Small intestine (tissue), 4 donors: Measurements from ENCODE around the gene SMU1. TPM values are rescaled to one million over a fixed set of nuclear protein-coding genes. Genes with fewer than 3 reads are reported as not detected.

Experiments used
- polyA plus RNA-seq, 4 donors: library from polyadenylated mRNA; stranded (reverse) in 3 of 4; unstranded in 1 of 4; fragments of 200-250 nt in 3 of 4; fragments of 120-200 nt in 1 of 4; gene quantifications; one replicate each; pipeline versions ENCODE4 v1.2.1 to v1.2.3, GENCODE V29; 2013
- donor health status: healthy with polysubstance abuse.
- donor health status: Bipolar disorder and iron deficiency.
- donor health status: healthy.

The SMU1 gene
- polyA plus RNA-seq, 4 donors = 7.6 to 18.4 (median 10.1) TPM

Other genes with a start within 250 kb of the SMU1 start
- 10 to 100 TPM; 20.3 to 37.5 (median 27.1) TPM for gene APTX, start 75.0 kb downstream of the SMU1 start, polyA plus RNA-seq
- gene DNAJA1, start 51.4 kb downstream of the SMU1 start, polyA plus RNA-seq = 100 to 1,000 TPM in 1 of 4 donors, 10 to 100 TPM in 3; 40.8 to 123 (median 55.4) TPM
- 100 to 1,000 TPM in 1 of 4 donors, 10 to 100 TPM in 3; 11.9 to 114 (median 32.2) TPM for gene B4GALT1, start 90.7 kb upstream of the SMU1 start, polyA plus RNA-seq
- 1,000 to 10,000 TPM in 2 of 4 donors, 100 to 1,000 TPM in 2; 361 to 2,061 (median 934) TPM for gene SPINK4, start 163.5 kb upstream of the SMU1 start, polyA plus RNA-seq
- 100 to 1,000 TPM in 3 of 4 donors, 10 to 100 TPM in 1; 66.7 to 194 (median 132) TPM for gene BAG1, start 188.0 kb upstream of the SMU1 start, polyA plus RNA-seq
- gene CHMP5, start 188.4 kb upstream of the SMU1 start, polyA plus RNA-seq = 100 to 1,000 TPM in 2 of 4 donors, 10 to 100 TPM in 2; 78.1 to 212 (median 134) TPM
- 10 to 100 TPM; 12.6 to 34.7 (median 22.1) TPM for gene NFX1, start 213.8 kb upstream of the SMU1 start, polyA plus RNA-seq